ENCODE measurements around the gene TMEM132E. TPM values are rescaled to one million over a fixed set of nuclear protein-coding genes. Genes with fewer than 3 reads are reported as not detected.

Gene TMEM132E
- total and polyA plus RNA-seq, 3 donors from 2014 or later: 2.6 to 3.6 (median 3.1) TPM

DNA sequence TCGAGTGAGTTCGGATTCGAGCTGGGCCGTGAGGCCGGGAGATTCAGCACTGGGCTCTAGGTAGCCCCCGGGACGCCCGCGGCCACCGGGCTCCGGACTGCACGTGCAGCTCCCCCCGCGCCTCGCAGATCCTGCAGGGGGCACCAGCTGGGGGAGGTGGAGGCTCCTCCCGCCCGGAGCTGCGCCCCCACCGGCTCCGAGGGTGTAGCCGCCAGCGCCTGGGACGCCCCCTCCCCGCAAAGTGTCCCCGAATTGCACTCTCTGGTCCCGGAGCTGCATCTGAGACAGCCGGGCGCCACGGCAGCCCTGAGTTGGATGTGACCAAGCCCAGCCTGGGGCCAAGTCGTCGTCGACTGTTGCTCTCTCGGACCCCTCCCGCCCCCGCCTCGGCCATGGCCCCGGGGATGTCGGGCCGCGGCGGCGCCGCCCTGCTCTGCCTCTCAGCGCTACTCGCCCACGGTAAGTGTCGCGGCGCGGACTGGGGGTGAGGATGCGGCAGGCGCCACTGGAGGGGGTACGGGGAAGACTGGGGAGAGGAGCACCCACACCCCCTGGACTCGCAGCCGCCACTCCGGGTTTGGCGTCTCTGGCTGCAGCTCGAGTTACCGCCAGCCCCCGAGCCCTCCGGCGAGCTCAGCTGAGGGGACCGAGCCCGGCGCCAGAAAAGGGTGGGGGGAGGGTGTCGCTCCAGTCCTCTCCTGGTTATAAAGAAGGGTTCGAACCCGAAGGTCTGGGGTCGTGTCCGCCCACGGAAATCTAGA is 1.5 kb downstream of the TMEM132E start:
- WGBS, 2 donors: 0% methylated on average over 8 to 50 of the region's 71 CpGs
- no peaks in the 10 kb centered on the region for H3K27me3 ChIP-seq

GRCh38 chr17:34581446-34582184 is 2.2 kb downstream of the TMEM132E start:
- Histone ChIP-seq H3K27me3 (no peaks in the 10 kb centered on the region), H3K4me3 (peak overlapping the region; percentile 41 to 57), H3K36me3 (ENCODE audit: low read depth, missing control alignments) (no peaks in the 10 kb centered on the region), H3K27ac (no peak overlapping the region), H3K9me3 (no peaks in the 10 kb centered on the region), H3K4me1 (peaks cover 21% of the 10 kb centered on the region)
- DNase-seq: no peak
- intact Hi-C loops (cut with DNase I; ENCODE audit: low total_unique reads): no loop called here
- no peak for TF ChIP-seq POLR2A (IDR thresholded peaks at IDR 0.05)
- TF ChIP-seq CTCF (IDR thresholded peaks at IDR 0.05): no peak
- WGBS, 2 donors: 1 to 3% methylated on average over 47 to 57 of the region's 78 CpGs

More for the DNA sequence above, 1.5 kb downstream of the TMEM132E start:
- Histone ChIP-seq H3K4me1 (peaks cover 21% of the 10 kb centered on the region), H3K9me3 (no peaks in the 10 kb centered on the region), H3K4me3 (peak overlapping the region; percentile 41 to 57), H3K36me3 (ENCODE audit: low read depth, missing control alignments) (no peaks in the 10 kb centered on the region), H3K27ac (no peak overlapping the region)
- no peak for TF ChIP-seq CTCF (IDR thresholded peaks at IDR 0.05)
- no peak for TF ChIP-seq POLR2A (IDR thresholded peaks at IDR 0.05)
- intact Hi-C loops (cut with DNase I; ENCODE audit: low total_unique reads): no loop called here
- DNase-seq: peak; percentile 26

GRCh38 chr17:34582185-34582900 is 3.0 kb downstream of the TMEM132E start:
- H3K27me3 ChIP-seq: no peaks in the 10 kb centered on the region
- no peak for TF ChIP-seq CTCF (IDR thresholded peaks at IDR 0.05)
- no peak for TF ChIP-seq POLR2A (IDR thresholded peaks at IDR 0.05)
- peak overlapping the region in 1 of 2 donors; percentile 57 for H3K4me3 ChIP-seq
- H3K36me3 ChIP-seq (ENCODE audit: low read depth, missing control alignments): no peaks in the 10 kb centered on the region
- WGBS, 2 donors: 22 to 33% methylated on average over 16 to 22 of the region's 22 CpGs
- intact Hi-C loops (cut with DNase I; ENCODE audit: low total_unique reads): no loop called here
- peak; percentile 26 for DNase-seq
- no peaks in the 10 kb centered on the region for H3K9me3 ChIP-seq
- peaks cover 21% of the 10 kb centered on the region for H3K4me1 ChIP-seq
- H3K27ac ChIP-seq: no peak overlapping the region

- Histone ChIP-seq H3K36me3 (ENCODE audit: low read depth, missing control alignments) (no peaks in the 10 kb centered on the region), H3K9me3 (no peaks in the 10 kb centered on the region), H3K4me3 (no peak overlapping the region), H3K27ac (no peak overlapping the region), H3K27me3 (no peaks in the 10 kb centered on the region), H3K4me1 (peaks cover 21% of the 10 kb centered on the region)
- no peak for TF ChIP-seq POLR2A (IDR thresholded peaks at IDR 0.05)
- TF ChIP-seq CTCF (IDR thresholded peaks at IDR 0.05): no peak
- DNase-seq: no peak
- WGBS, 2 donors: 33% methylated on average over 3 of the region's 3 CpGs
- intact Hi-C loops (cut with DNase I; ENCODE audit: low total_unique reads): no loop called here
These were observed 3.5 kb downstream of the TMEM132E start for GRCh38 chr17:34582901-34583245.

Measured in testis (tissue), 3 donors.